HEK293 (cell line): ENCODE data around the gene CPNE5.
A peak's percentile ranks its signal among the peaks of the same experiment; 100 is the strongest.

Experiments used
- CTCF ChIA-PET: fragments of 350-600 bp; formaldehyde crosslinking; extraction: SDS; loops from one replicate; lab custom pipeline; 2021; ENCODE audit warnings: antibody characterized with exemption; lab: Yijun Ruan, JAX
- POLR2A ChIA-PET: fragments of 300-600 bp; formaldehyde crosslinking; extraction: SDS; loops from one replicate; lab custom pipeline; 2020; ENCODE audit warnings: antibody characterized with exemption, inconsistent platforms; lab: Yijun Ruan, JAX
- H3K27ac ChIP-seq: fragments of 200-500 bp; sonication (Bioruptor generic); 2 replicates; pipeline ENCODE4 v1.5.1; 2014; ENCODE audit warnings: low read depth, low read length, control low read depth, inconsistent platforms; ENCODE audit errors: extremely low read depth
- H3K36me3 ChIP-seq, 2 experiments: fragments of 200-500 bp in 1 of 2; sonication (Bioruptor generic) in 1 of 2; 1 replicate in 1 of 2; 2 replicates in 1 of 2; pipeline ENCODE4 v1.5.1; 2014 to 2017; ENCODE audit warnings: inconsistent platforms in 2 of 2, low read length in 2 of 2; ENCODE audit not compliant: control insufficient read depth in 2 of 2, insufficient read depth in 1 of 2
- H3K4me1 ChIP-seq: fragments of 200-500 bp; sonication (Bioruptor generic); 2 replicates; pipeline ENCODE4 v1.5.1; 2014; ENCODE audit warnings: mild to moderate bottlenecking, low read length, inconsistent platforms; ENCODE audit not compliant: control insufficient read depth, insufficient read depth
- H3K4me3 ChIP-seq: 2 replicates; pipeline ENCODE4 v1.5.1; 2011; ENCODE audit warnings: low read depth, mild to moderate bottlenecking, control low read depth, low read length, moderate library complexity
- H3K9me3 ChIP-seq: fragments of 200-500 bp; sonication (Bioruptor generic); 2 replicates; pipeline ENCODE4 v1.5.1; 2014; ENCODE audit warnings: low read depth, low read length, inconsistent platforms; ENCODE audit not compliant: control insufficient read depth, insufficient read depth
- BCL11A ChIP-seq: fragments of 450-650 bp; formaldehyde crosslinking; IDR thresholded peaks from 2 replicates; pipeline ENCODE4 v1.5.1; 2016; ENCODE audit warnings: low read depth, missing biosample characterization, missing genetic modification characterization
- BCL11B ChIP-seq: fragments of 450-650 bp; formaldehyde crosslinking; IDR thresholded peaks from 2 replicates; pipeline ENCODE4 v1.5.1; 2016; ENCODE audit warnings: low read depth, missing biosample characterization, missing genetic modification characterization
- KLF1 ChIP-seq: fragments of 450-650 bp; formaldehyde crosslinking; IDR thresholded peaks from 2 replicates; pipeline ENCODE4 v1.5.1; 2016; ENCODE audit warnings: missing biosample characterization, missing genetic modification characterization
- KLF9 ChIP-seq: fragments of 450-650 bp; formaldehyde crosslinking; IDR thresholded peaks from 2 replicates; pipeline ENCODE4 v1.5.1; 2016; ENCODE audit warnings: missing biosample characterization, missing genetic modification characterization, low read depth
- SP2 ChIP-seq: fragments of 450-650 bp; formaldehyde crosslinking; IDR thresholded peaks from 2 replicates; pipeline ENCODE4 v1.5.1; 2016; ENCODE audit warnings: missing biosample characterization, missing genetic modification characterization
- YY2 ChIP-seq: fragments of 450-650 bp; formaldehyde crosslinking; IDR thresholded peaks from 2 replicates; pipeline ENCODE4 v1.5.1; 2016; ENCODE audit warnings: missing biosample characterization, missing genetic modification characterization
- ZFHX2 ChIP-seq: fragments of 450-650 bp; formaldehyde crosslinking; conservative IDR thresholded peaks from 2 replicates; pipeline ENCODE4 v1.5.1; 2016; ENCODE audit warnings: missing biosample characterization, missing genetic modification characterization
- ZNF10 ChIP-seq: fragments of 450-650 bp; formaldehyde crosslinking; IDR thresholded peaks from 2 replicates; pipeline ENCODE4 v1.5.1; 2017; ENCODE audit warnings: missing biosample characterization, missing genetic modification characterization
- ZNF138 ChIP-seq: fragments of 450-650 bp; formaldehyde crosslinking; IDR thresholded peaks from 2 replicates; pipeline ENCODE4 v1.5.1; 2016; ENCODE audit warnings: missing biosample characterization, missing genetic modification characterization, borderline replicate concordance
- ZNF146 ChIP-seq: fragments of 450-650 bp; formaldehyde crosslinking; IDR thresholded peaks from 2 replicates; pipeline ENCODE4 v1.5.1; 2016; ENCODE audit warnings: missing biosample characterization, missing genetic modification characterization
- ZNF26 ChIP-seq: fragments of 450-650 bp; formaldehyde crosslinking; IDR thresholded peaks from 2 replicates; pipeline ENCODE4 v1.5.1; 2016; ENCODE audit warnings: missing biosample characterization, missing genetic modification characterization
- ZNF274 ChIP-seq, 2 experiments: fragments of 200-500 bp in 1 of 2; fragments of 450-650 bp in 1 of 2; sonication (Bioruptor generic) in 1 of 2; formaldehyde crosslinking in 1 of 2; IDR thresholded peaks; 2 replicates each; pipeline versions ENCODE4 v1.5.1 to v1.6.1; 2014 to 2016; ENCODE audit warnings: borderline replicate concordance in 1 of 2, inconsistent platforms in 1 of 2, low read length in 1 of 2, missing biosample characterization in 1 of 2, missing genetic modification characterization in 1 of 2
- ZNF398 ChIP-seq: fragments of 450-650 bp; formaldehyde crosslinking; IDR thresholded peaks from 2 replicates; pipeline ENCODE4 v1.5.1; 2017; ENCODE audit warnings: missing biosample characterization, missing genetic modification characterization
- ZNF530 ChIP-seq: fragments of 450-650 bp; formaldehyde crosslinking; IDR thresholded peaks from 2 replicates; pipeline ENCODE4 v1.5.1; 2016; ENCODE audit warnings: low read depth, missing biosample characterization, missing genetic modification characterization
- ZNF560 ChIP-seq: fragments of 450-650 bp; formaldehyde crosslinking; IDR thresholded peaks from 2 replicates; pipeline ENCODE4 v1.5.1; 2017; ENCODE audit warnings: missing biosample characterization, missing genetic modification characterization, borderline replicate concordance
- ZNF561 ChIP-seq: fragments of 450-650 bp; IDR thresholded peaks from 2 replicates; pipeline ENCODE4 v1.5.1; 2018; ENCODE audit warnings: missing biosample characterization, missing genetic modification characterization, borderline replicate concordance
- ZNF664 ChIP-seq: fragments of 450-650 bp; formaldehyde crosslinking; IDR thresholded peaks from 2 replicates; pipeline ENCODE4 v1.5.1; 2016; ENCODE audit warnings: missing biosample characterization, missing genetic modification characterization

CPNE5 gene

GRCh38 chr6:36793913-36794712 is 45.1 kb downstream of the CPNE5 start (continued):
- TF ChIP-seq ZNF398 (peak; percentile 67), ZNF561 (tag by site-specific recombination) (no peak), ZNF560 (no peak), ZNF664 (tag by site-specific recombination) (no peak), KLF9 (tag by site-specific recombination) (no peak), SP2 (tag by site-specific recombination) (no peak), ZNF138 (no peak), ZNF146 (tag by site-specific recombination) (no peak), BCL11B (tag by site-specific recombination) (no peak), ZNF530 (tag by site-specific recombination) (no peak), ZNF26 (tag by site-specific recombination) (no peak), ZFHX2 (tag by site-specific recombination) (peak; percentile 90)

- H3K36me3 ChIP-seq = no peaks in the 10 kb centered on the region
- no peak overlapping the region for H3K27ac ChIP-seq
- no peaks in the 10 kb centered on the region for H3K4me1 ChIP-seq
- CTCF ChIA-PET = interaction anchor here (0.6 to 5.2 kb wide), 5 partner anchors 10 to 225 kb away, joined by 3 to 48 read pairs (median 11); no protein-coding TSS in a partner anchor
- no peak overlapping the region for H3K4me3 ChIP-seq
- H3K9me3 ChIP-seq = no peaks in the 10 kb centered on the region
- POLR2A ChIA-PET = interaction anchor here (0.6 to 0.7 kb wide), 2 partner anchors 21 to 181 kb away, joined by 4 read pairs; no protein-coding TSS in a partner anchor
- TF ChIP-seq KLF1 (tag by site-specific recombination) = no peak
- TF ChIP-seq, all 188 proteins: peak for 0
Observed at GRCh38 chr6:36793296-36793912, 45.8 kb downstream of the CPNE5 start.

- no peak overlapping the region for H3K4me3 ChIP-seq
- no peaks in the 10 kb centered on the region for H3K4me1 ChIP-seq
- TF ChIP-seq YY2 = no peak
- no peak for TF ChIP-seq ZNF10 (tag by site-specific recombination)
- no peak for TF ChIP-seq BCL11A (tag by site-specific recombination)
- TF ChIP-seq ZNF274 (IDR thresholded peaks at IDR 0.05; ENCODE audit: low read length) = no peak
- TF ChIP-seq ZNF274 (tag by site-specific recombination; IDR thresholded peaks at IDR 0.05; ENCODE audit: borderline replicate concordance) = no peak
- H3K36me3 ChIP-seq = no peaks in the 10 kb centered on the region
- POLR2A ChIA-PET = interaction anchor here (0.6 to 1.1 kb wide), 2 partner anchors 9 to 378 kb away, joined by 3 read pairs; partner anchors contain the start of gene PIM1
- no peaks in the 10 kb centered on the region for H3K9me3 ChIP-seq
- CTCF ChIA-PET = interaction anchor here (1.0 to 5.2 kb wide), 6 partner anchors 8 to 419 kb away, joined by 3 to 48 read pairs (median 8); no protein-coding TSS in a partner anchor
- H3K27ac ChIP-seq = no peak overlapping the region
Observed at GRCh38 chr6:36791521-36792135, 47.6 kb downstream of the CPNE5 start.
